WTC11 (cell line): Measurements from ENCODE around the gene WSB1. TPM values are rescaled to one million over a fixed set of nuclear protein-coding genes. Genes with fewer than 3 reads are reported as not detected.
"Not testable (repeated sequence)": the region's sequence is repeated elsewhere in the genome, so short reads cannot be mapped to it uniquely, and the experiment has no call there.

Experiments used
- ATAC-seq: fragments of 200-7000 bp; cut with Tn5 transposase; 2 replicates; pipeline ENCODE4 v1.10.0; 2021; ENCODE audit warnings: mild to moderate bottlenecking, moderate library complexity
- CTCF ChIA-PET: fragments of 300-600 bp; sonication (Branson Sonifier 250); formaldehyde crosslinking; loops from one replicate; lab custom pipeline; 2021; ENCODE audit warnings: antibody characterized with exemption; lab: Charles Lee
- POLR2A ChIA-PET: fragments of 350-600 bp; sonication (Branson Sonifier 250); formaldehyde crosslinking; loops from one replicate; lab custom pipeline; 2021; ENCODE audit warnings: antibody characterized with exemption; lab: Charles Lee
- DNase-seq: peaks from one replicate; pipeline ENCODE4 v3.0.0; 2021; ENCODE audit warnings: low spot score
- H3K27ac Mint-ChIP-seq: 2 replicates; pipeline ENCODE4 v1.8.0; 2021; ENCODE audit warnings: mixed read lengths
- H3K27me3 Mint-ChIP-seq: 2 replicates; pipeline ENCODE4 v1.8.0; 2021; ENCODE audit warnings: low read depth, mild to moderate bottlenecking, moderate library complexity, mixed read lengths
- H3K36me3 Mint-ChIP-seq: 2 replicates; pipeline ENCODE4 v1.8.0; 2021; ENCODE audit warnings: mixed read lengths
- H3K4me1 Mint-ChIP-seq: 2 replicates; pipeline ENCODE4 v1.8.0; 2022; ENCODE audit warnings: mixed read lengths
- H3K4me3 Mint-ChIP-seq: 2 replicates; pipeline ENCODE4 v1.8.0; 2021; ENCODE audit warnings: mild to moderate bottlenecking, moderate library complexity, mixed read lengths
- H3K9me3 Mint-ChIP-seq: 2 replicates; pipeline ENCODE4 v1.8.0; 2021; ENCODE audit warnings: mixed read lengths
- CBFB ChIP-seq: sonication (generic); formaldehyde crosslinking; IDR thresholded peaks from 2 replicates; pipeline ENCODE4 v1.8.1; 2022; ENCODE audit warnings: mild to moderate bottlenecking, low read depth, missing genetic modification reagents
- CREB1 ChIP-seq: sonication (generic); formaldehyde crosslinking; IDR thresholded peaks from 2 replicates; pipeline ENCODE4 v1.8.0; 2023; ENCODE audit warnings: mild to moderate bottlenecking, missing genetic modification reagents
- NFATC4 ChIP-seq: fragments of 250-450 bp; sonication (Bioruptor Pico); IDR thresholded peaks from 2 replicates; pipeline ENCODE4 v1.9.0; 2021; ENCODE audit warnings: mild to moderate bottlenecking
- OVOL2 ChIP-seq: fragments of 250-450 bp; sonication (Bioruptor Pico); IDR thresholded peaks from 2 replicates; pipeline ENCODE4 v1.9.0; 2021; ENCODE audit warnings: mild to moderate bottlenecking, borderline replicate concordance
- SMAD3 ChIP-seq: sonication (generic); formaldehyde crosslinking; IDR thresholded peaks from 2 replicates; pipeline ENCODE4 v1.8.0; 2022; ENCODE audit warnings: missing genetic modification reagents, mild to moderate bottlenecking, borderline replicate concordance
- STAT6 ChIP-seq: sonication (generic); formaldehyde crosslinking; conservative IDR thresholded peaks from 2 replicates; pipeline ENCODE4 v1.8.1; 2023; ENCODE audit warnings: mild to moderate bottlenecking, low read depth, missing genetic modification reagents, moderate library complexity
- TEAD4 ChIP-seq: sonication (generic); formaldehyde crosslinking; IDR thresholded peaks from 2 replicates; pipeline ENCODE4 v1.8.0; 2022; ENCODE audit warnings: mild to moderate bottlenecking, missing genetic modification reagents
- ZNF423 ChIP-seq: fragments of 250-450 bp; sonication (Bioruptor Pico); IDR thresholded peaks from 2 replicates; pipeline ENCODE4 v2.1.2; 2022; ENCODE audit warnings: mild to moderate bottlenecking, moderate library complexity
- ZNF425 ChIP-seq: fragments of 250-450 bp; sonication (Bioruptor Pico); conservative IDR thresholded peaks from 2 replicates; pipeline ENCODE4 v1.9.0; 2021; ENCODE audit warnings: mild to moderate bottlenecking
- total RNA-seq: library from RNA; stranded (reverse); gene quantifications from 3 replicates; pipeline ENCODE4 v1.2.3, GENCODE V29; 2021
- TF ChIP-seq, protein P1 (sequence below): sonication (generic); formaldehyde crosslinking; IDR thresholded peaks from 2 replicates; pipeline ENCODE4 v1.8.0; 2022; ENCODE audit warnings: mild to moderate bottlenecking, missing genetic modification reagents
- TF ChIP-seq, protein P2 (sequence below): sonication (generic); formaldehyde crosslinking; IDR thresholded peaks from 2 replicates; pipeline ENCODE4 v1.8.0; 2023; ENCODE audit warnings: mild to moderate bottlenecking, missing genetic modification reagents
- TF ChIP-seq, protein P3 (sequence below): sonication (generic); formaldehyde crosslinking; conservative IDR thresholded peaks from 2 replicates; pipeline ENCODE4 v1.8.1; 2022; ENCODE audit warnings: mild to moderate bottlenecking, missing genetic modification reagents
- TF ChIP-seq, protein P4 (sequence below): sonication (generic); formaldehyde crosslinking; IDR thresholded peaks from 2 replicates; pipeline ENCODE4 v1.8.0; 2023; ENCODE audit warnings: missing genetic modification reagents, mild to moderate bottlenecking, borderline replicate concordance

Gene WSB1
- total RNA-seq, 1 experiment from 2014 or later: 167 TPM

DNA sequence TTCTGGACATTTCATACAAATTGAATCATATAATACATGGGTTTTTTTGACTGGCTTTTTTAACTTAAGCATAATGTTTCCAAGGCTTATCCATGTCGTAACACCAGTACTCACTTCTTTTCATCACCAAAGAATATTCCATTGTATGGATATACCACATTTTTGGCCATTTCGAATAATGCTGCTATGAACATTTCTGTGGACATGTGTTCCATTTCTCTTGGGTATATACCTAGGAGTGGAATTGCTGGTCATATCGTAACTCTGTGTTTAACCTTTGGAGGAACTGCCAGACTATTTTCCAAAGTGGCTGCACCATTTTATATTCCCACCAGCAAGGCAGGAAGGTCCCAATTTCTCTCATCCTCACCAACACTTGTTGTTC lies 46.0 kb upstream of the WSB1 start (continued):
- TF ChIP-seq, protein P1, sequence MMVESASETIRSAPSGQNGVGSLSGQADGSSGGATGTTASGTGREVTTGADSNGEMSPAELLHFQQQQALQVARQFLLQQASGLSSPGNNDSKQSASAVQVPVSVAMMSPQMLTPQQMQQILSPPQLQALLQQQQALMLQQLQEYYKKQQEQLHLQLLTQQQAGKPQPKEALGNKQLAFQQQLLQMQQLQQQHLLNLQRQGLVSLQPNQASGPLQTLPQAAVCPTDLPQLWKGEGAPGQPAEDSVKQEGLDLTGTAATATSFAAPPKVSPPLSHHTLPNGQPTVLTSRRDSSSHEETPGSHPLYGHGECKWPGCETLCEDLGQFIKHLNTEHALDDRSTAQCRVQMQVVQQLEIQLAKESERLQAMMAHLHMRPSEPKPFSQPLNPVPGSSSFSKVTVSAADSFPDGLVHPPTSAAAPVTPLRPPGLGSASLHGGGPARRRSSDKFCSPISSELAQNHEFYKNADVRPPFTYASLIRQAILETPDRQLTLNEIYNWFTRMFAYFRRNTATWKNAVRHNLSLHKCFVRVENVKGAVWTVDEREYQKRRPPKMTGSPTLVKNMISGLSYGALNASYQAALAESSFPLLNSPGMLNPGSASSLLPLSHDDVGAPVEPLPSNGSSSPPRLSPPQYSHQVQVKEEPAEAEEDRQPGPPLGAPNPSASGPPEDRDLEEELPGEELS (CRISPR knock-in tag): no peak

- H3K4me3 Mint-ChIP-seq, ATAC-seq, H3K36me3 Mint-ChIP-seq, POLR2A ChIA-PET, H3K27ac Mint-ChIP-seq, DNase-seq, H3K4me1 Mint-ChIP-seq: not testable (repeated sequence)
- H3K9me3 Mint-ChIP-seq: peaks cover 10% of the 10 kb centered on the region; the same call in 1 of the 2 replicates
- CTCF ChIA-PET: interaction anchor here (1.1 kb wide), 1 partner anchor 14 kb away, joined by 3 read pairs; no protein-coding TSS in a partner anchor
- peaks cover 29% of the 10 kb centered on the region for H3K27me3 Mint-ChIP-seq
Measured at GRCh38 chr17:27250791-27251190, 43.1 kb upstream of the WSB1 start.

GRCh38 chr17:27254802-27255201 lies 39.1 kb upstream of the WSB1 start:
- H3K36me3 Mint-ChIP-seq, POLR2A ChIA-PET, H3K27ac Mint-ChIP-seq, H3K4me1 Mint-ChIP-seq, ATAC-seq, DNase-seq, CTCF ChIA-PET, H3K4me3 Mint-ChIP-seq: not testable (repeated sequence)
- Mint-ChIP-seq H3K9me3 (peaks cover 10% of the 10 kb centered on the region; the same call in 1 of the 2 replicates), H3K27me3 (peaks cover 29% of the 10 kb centered on the region)

DNA sequence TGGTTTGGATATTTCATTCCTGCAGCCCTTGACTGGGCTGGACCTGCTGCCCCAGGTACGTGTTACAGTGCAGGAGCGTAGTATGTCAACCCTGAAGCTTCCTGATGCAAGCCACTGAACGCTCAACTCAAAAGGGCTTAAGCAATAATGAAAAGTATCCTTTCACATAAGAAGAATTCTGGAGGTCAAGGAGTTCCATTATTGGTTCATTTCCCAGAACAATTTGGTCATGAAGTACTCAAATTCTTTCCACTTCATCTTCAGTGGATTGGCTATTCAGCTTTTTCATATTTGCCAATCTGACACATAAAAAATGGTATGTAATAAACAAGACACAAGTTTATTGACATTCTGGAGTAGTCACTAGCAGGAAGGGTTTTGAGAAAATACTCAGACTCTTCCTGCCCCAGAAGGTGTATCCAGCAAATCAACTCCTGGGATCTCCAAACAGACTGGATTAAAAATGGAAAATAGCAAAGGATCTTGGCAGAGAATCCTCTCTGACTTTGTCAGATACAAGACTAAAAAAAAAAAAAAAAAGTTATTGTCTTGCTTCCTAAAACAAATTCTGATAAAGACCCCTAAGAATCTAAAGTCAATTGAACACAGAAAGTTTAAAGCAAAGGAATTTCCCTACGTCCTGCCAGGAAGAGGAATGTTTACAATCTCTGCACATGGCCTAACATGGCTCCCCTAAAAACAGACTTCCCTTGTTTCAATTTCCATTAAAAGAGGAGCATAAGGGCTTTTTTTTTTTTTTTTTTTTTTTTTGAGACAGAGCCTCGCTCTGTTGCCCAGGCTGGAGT lies 37.5 kb upstream of the WSB1 start:
- CTCF ChIA-PET: interaction anchor here (1.0 to 1.4 kb wide), 2 partner anchors 19 to 20 kb away, joined by 3 to 6 read pairs; no protein-coding TSS in a partner anchor
- no peak overlapping the region for H3K27ac Mint-ChIP-seq
- H3K27me3 Mint-ChIP-seq: peaks cover 20% of the 10 kb centered on the region
- DNase-seq (no peak), ATAC-seq (no peak)
- H3K36me3 Mint-ChIP-seq: no peaks in the 10 kb centered on the region
- no peaks in the 10 kb centered on the region for H3K4me1 Mint-ChIP-seq
- POLR2A ChIA-PET: no interaction called here
- H3K4me3 Mint-ChIP-seq: no peak overlapping the region
- peaks cover 10% of the 10 kb centered on the region; the same call in 1 of the 2 replicates for H3K9me3 Mint-ChIP-seq
- TF ChIP-seq CREB1 (CRISPR knock-in tag) (no peak), STAT6 (no peak), SMAD3 (CRISPR knock-in tag) (no peak), TEAD4 (CRISPR knock-in tag) (no peak), ZNF423 (CRISPR knock-in tag) (no peak), CBFB (CRISPR knock-in tag) (no peak), OVOL2 (CRISPR knock-in tag) (no peak), ZNF425 (no peak), NFATC4 (CRISPR knock-in tag) (no peak)
- TF ChIP-seq, protein P2, sequence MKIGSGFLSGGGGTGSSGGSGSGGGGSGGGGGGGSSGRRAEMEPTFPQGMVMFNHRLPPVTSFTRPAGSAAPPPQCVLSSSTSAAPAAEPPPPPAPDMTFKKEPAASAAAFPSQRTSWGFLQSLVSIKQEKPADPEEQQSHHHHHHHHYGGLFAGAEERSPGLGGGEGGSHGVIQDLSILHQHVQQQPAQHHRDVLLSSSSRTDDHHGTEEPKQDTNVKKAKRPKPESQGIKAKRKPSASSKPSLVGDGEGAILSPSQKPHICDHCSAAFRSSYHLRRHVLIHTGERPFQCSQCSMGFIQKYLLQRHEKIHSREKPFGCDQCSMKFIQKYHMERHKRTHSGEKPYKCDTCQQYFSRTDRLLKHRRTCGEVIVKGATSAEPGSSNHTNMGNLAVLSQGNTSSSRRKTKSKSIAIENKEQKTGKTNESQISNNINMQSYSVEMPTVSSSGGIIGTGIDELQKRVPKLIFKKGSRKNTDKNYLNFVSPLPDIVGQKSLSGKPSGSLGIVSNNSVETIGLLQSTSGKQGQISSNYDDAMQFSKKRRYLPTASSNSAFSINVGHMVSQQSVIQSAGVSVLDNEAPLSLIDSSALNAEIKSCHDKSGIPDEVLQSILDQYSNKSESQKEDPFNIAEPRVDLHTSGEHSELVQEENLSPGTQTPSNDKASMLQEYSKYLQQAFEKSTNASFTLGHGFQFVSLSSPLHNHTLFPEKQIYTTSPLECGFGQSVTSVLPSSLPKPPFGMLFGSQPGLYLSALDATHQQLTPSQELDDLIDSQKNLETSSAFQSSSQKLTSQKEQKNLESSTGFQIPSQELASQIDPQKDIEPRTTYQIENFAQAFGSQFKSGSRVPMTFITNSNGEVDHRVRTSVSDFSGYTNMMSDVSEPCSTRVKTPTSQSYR (CRISPR knock-in tag): no peak
- TF ChIP-seq, protein P3, sequence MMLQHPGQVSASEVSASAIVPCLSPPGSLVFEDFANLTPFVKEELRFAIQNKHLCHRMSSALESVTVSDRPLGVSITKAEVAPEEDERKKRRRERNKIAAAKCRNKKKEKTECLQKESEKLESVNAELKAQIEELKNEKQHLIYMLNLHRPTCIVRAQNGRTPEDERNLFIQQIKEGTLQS (CRISPR knock-in tag): no peak
- TF ChIP-seq, protein P4, sequence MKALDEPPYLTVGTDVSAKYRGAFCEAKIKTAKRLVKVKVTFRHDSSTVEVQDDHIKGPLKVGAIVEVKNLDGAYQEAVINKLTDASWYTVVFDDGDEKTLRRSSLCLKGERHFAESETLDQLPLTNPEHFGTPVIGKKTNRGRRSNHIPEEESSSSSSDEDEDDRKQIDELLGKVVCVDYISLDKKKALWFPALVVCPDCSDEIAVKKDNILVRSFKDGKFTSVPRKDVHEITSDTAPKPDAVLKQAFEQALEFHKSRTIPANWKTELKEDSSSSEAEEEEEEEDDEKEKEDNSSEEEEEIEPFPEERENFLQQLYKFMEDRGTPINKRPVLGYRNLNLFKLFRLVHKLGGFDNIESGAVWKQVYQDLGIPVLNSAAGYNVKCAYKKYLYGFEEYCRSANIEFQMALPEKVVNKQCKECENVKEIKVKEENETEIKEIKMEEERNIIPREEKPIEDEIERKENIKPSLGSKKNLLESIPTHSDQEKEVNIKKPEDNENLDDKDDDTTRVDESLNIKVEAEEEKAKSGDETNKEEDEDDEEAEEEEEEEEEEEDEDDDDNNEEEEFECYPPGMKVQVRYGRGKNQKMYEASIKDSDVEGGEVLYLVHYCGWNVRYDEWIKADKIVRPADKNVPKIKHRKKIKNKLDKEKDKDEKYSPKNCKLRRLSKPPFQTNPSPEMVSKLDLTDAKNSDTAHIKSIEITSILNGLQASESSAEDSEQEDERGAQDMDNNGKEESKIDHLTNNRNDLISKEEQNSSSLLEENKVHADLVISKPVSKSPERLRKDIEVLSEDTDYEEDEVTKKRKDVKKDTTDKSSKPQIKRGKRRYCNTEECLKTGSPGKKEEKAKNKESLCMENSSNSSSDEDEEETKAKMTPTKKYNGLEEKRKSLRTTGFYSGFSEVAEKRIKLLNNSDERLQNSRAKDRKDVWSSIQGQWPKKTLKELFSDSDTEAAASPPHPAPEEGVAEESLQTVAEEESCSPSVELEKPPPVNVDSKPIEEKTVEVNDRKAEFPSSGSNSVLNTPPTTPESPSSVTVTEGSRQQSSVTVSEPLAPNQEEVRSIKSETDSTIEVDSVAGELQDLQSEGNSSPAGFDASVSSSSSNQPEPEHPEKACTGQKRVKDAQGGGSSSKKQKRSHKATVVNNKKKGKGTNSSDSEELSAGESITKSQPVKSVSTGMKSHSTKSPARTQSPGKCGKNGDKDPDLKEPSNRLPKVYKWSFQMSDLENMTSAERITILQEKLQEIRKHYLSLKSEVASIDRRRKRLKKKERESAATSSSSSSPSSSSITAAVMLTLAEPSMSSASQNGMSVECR (CRISPR knock-in tag): no peak
